CD14-positive monocyte (primary cell): ENCODE measurements around the gene XRCC2. TPM values are rescaled to one million over a fixed set of nuclear protein-coding genes. Genes with fewer than 3 reads are reported as not detected.

Experiments used
- DNase-seq, 3 donors: peaks; one replicate each; pipeline ENCODE4 v3.0.0-alpha.2; 2011 to 2022
- H2AFZ ChIP-seq: 2 replicates; pipeline ENCODE4 v1.6.0; 2012; ENCODE audit warnings: mild to moderate bottlenecking, low read depth, low read length, inconsistent platforms; ENCODE audit not compliant: insufficient read depth, poor library complexity, severe bottlenecking
- H3K27ac ChIP-seq, 2 donors: 1 replicate in 1 of 2; 2 replicates in 1 of 2; pipeline ENCODE4 v1.5.1; 2012 to 2013; ENCODE audit warnings: low read length in 2 of 2, control low read depth in 1 of 2, inconsistent platforms in 1 of 2, low read depth in 1 of 2, mild to moderate bottlenecking in 1 of 2
- H3K27me3 ChIP-seq, 2 donors: one replicate each; pipeline versions ENCODE4 v1.6.0 to v1.6.1; 2011 to 2013; ENCODE audit warnings: low read length in 2 of 2; ENCODE audit not compliant: control insufficient read depth in 2 of 2, insufficient read depth in 2 of 2
- H3K36me3 ChIP-seq, 2 donors: replicated peaks in 1 of 2; 1 replicate in 1 of 2; 2 replicates in 1 of 2; pipeline versions ENCODE4 v1.5.1 to v1.6.1; 2012 to 2013; ENCODE audit warnings: low read length in 2 of 2, control low read depth in 1 of 2, inconsistent platforms in 1 of 2, mild to moderate bottlenecking in 1 of 2; ENCODE audit not compliant: insufficient read depth in 2 of 2, control insufficient read depth in 1 of 2
- H3K4me1 ChIP-seq, 2 donors: 1 replicate in 1 of 2; 2 replicates in 1 of 2; pipeline versions ENCODE4 v1.5.1 to v1.6.1; 2012 to 2013; ENCODE audit warnings: low read length in 2 of 2, control low read depth in 1 of 2, inconsistent platforms in 1 of 2, mild to moderate bottlenecking in 1 of 2, moderate library complexity in 1 of 2; ENCODE audit not compliant: insufficient read depth in 2 of 2, control insufficient read depth in 1 of 2
- H3K4me2 ChIP-seq: replicated peaks from 2 replicates; pipeline ENCODE3; 2012; ENCODE audit warnings: low read length, moderate library complexity, mild to moderate bottlenecking; ENCODE audit not compliant: poor library complexity, severe bottlenecking; ENCODE audit errors: extremely low read depth
- H3K4me3 ChIP-seq, 3 experiments: fragments of 200-600 bp in 1 of 3; sonication (generic) in 1 of 3; replicated peaks in 1 of 3; 1 replicate in 2 of 3; 2 replicates in 1 of 3; pipeline ENCODE4 v1.5.1; 2011 to 2013; ENCODE audit warnings: low read length in 3 of 3, mild to moderate bottlenecking in 3 of 3, control low read depth in 2 of 3, low read depth in 2 of 3, inconsistent platforms in 1 of 3, moderate library complexity in 1 of 3
- H3K79me2 ChIP-seq: 2 replicates; pipeline ENCODE4 v1.6.0; 2012; ENCODE audit warnings: mild to moderate bottlenecking, control low read depth, inconsistent platforms, low read length, moderate library complexity; ENCODE audit not compliant: insufficient read depth
- H3K9ac ChIP-seq: 2 replicates; pipeline ENCODE4 v1.6.0; 2017; ENCODE audit warnings: low read length, mild to moderate bottlenecking; ENCODE audit not compliant: insufficient read depth, poor library complexity, severe bottlenecking
- H3K9me3 ChIP-seq, 2 donors: replicated peaks in 1 of 2; 1 replicate in 1 of 2; 2 replicates in 1 of 2; pipeline versions ENCODE4 v1.5.1 to v1.6.1; 2012 to 2013; ENCODE audit warnings: low read length in 2 of 2, control low read depth in 1 of 2; ENCODE audit not compliant: control insufficient read depth in 1 of 2, insufficient read depth in 1 of 2
- H4K20me1 ChIP-seq: 2 replicates; pipeline ENCODE4 v1.6.0; 2012; ENCODE audit warnings: mild to moderate bottlenecking, low read length, control low read depth, moderate library complexity; ENCODE audit not compliant: insufficient read depth
- H3K27ac Mint-ChIP-seq, 7 donors: one replicate each; pipeline ENCODE4 v1.8.0; 2020; ENCODE audit warnings: mild to moderate bottlenecking in 7 of 7, mixed read lengths in 7 of 7, moderate library complexity in 6 of 7, inconsistent platforms in 2 of 7
- H3K27me3 Mint-ChIP-seq, 3 donors: one replicate each; pipeline ENCODE4 v1.8.0; 2021 to 2022; ENCODE audit warnings: low read depth in 3 of 3, mild to moderate bottlenecking in 3 of 3, mixed read lengths in 3 of 3, moderate library complexity in 3 of 3, inconsistent platforms in 1 of 3
- H3K36me3 Mint-ChIP-seq, 2 donors: one replicate each; pipeline ENCODE4 v1.8.0; 2020; ENCODE audit warnings: mixed read lengths in 2 of 2, inconsistent platforms in 1 of 2, mild to moderate bottlenecking in 1 of 2
- H3K4me1 Mint-ChIP-seq: one replicate; pipeline ENCODE4 v1.8.0; 2020; ENCODE audit warnings: mild to moderate bottlenecking, mixed read lengths
- H3K4me3 Mint-ChIP-seq, 2 donors: one replicate each; pipeline ENCODE4 v1.8.0; 2020; ENCODE audit warnings: mild to moderate bottlenecking in 2 of 2, mixed read lengths in 2 of 2, moderate library complexity in 1 of 2
- H3K9me3 Mint-ChIP-seq, 7 donors: one replicate each; pipeline ENCODE4 v1.8.0; 2020 to 2022; ENCODE audit warnings: mixed read lengths in 7 of 7, mild to moderate bottlenecking in 6 of 7, moderate library complexity in 6 of 7, inconsistent platforms in 2 of 7
- CTCF ChIP-seq: fragments of 200-600 bp; IDR thresholded peaks from one replicate; pipeline ENCODE4 v1.8.0; 2022; ENCODE audit warnings: antibody characterized with exemption, mild to moderate bottlenecking
- WGBS: methylation state at CpG from one replicate; pipeline ENCODE4 v1.1.5; 2013; ENCODE audit warnings: missing lambda C conversion rate; ENCODE audit not compliant: insufficient coverage; 5-methylcytosine and 5-hydroxymethylcytosine counted together
- intact Hi-C, 2 donors: fragments of 100-400 bp; cut with micrococcal nuclease; formaldehyde crosslinking; loops; one replicate each; pipeline versions ENCODE4 v1.15.0 to v1.15.1; 2023
- polyA plus RNA-seq, 3 donors: library from polyadenylated mRNA; depleted of rRNA in 1 of 3; unstranded in 2 of 3; stranded (reverse) in 1 of 3; fragments of 300-500 nt in 2 of 3; fragments of >200 nt in 1 of 3; fragmentation: Illumina TruSeq in 2 of 3; gene quantifications; 1 replicate in 2 of 3; 2 replicates in 1 of 3; pipeline ENCODE4 v1.2.3, GENCODE V29; 2012 to 2021

The XRCC2 gene
- polyA plus RNA-seq, 3 donors: 0.03 to 0.05 TPM; not detected in 1

DNA sequence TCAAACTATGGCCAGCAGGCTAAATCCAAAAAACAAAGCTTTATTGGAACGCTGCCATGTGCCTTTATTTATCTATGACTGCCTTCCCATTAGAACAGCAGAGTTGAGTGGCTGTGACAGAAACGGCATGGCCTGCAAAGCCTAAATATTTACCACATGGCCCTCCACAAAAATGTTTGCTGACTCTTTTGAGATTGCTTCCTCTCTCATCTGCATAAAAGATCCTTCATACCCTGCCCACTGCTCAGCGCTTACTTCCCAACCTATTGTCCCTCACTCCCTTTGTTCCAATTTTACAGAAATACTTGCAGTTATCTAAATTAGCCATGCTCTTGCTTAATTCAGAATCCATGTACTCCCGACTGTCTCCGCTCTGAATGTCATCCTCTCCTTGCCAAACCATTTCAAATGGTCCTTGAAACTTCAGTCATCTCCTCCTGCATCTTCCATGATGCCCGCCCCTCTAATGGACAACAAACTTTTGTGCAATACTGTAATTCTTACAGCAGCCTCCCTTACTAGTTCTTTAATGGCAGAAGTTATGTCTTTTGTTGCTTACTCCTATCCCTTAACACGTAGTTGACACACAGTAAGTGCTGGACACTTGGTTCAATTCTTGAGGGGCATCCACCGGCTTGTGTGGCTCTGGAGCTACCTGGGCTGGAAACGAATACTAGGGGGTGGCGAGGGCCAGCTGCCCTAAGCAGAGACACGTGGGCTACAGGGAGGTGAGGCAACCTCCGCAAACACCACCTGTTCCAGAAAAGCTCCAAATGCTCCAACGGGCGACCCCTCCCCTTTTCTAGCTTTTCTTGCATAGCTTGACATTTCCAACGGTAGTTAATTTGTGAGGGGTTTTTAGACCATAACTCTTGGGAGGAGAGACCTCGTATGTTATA lies 832 bp downstream of the XRCC2 start:
- intact Hi-C loops: loop anchor here (5.0 to 10.0 kb wide), 3 partner anchors 80 to 213 kb away; partner anchors contain the start of gene ACTR3B (in 1 of the 2)
- peak overlapping the region in 1 of 7 donors; percentile 38 for H3K27ac Mint-ChIP-seq
- Histone ChIP-seq H3K79me2 (peaks cover 55% of the 10 kb centered on the region), H3K4me1 (peaks cover 12 to 22% of the 10 kb centered on the region in 2 donors), H3K36me3 (no peaks in the 10 kb centered on the region), H3K27ac (peak overlapping the region in 1 of 2 donors; percentile 83), H3K4me2 (peak overlapping the region; percentile 94), H3K27me3 (no peaks in the 10 kb centered on the region), H4K20me1 (no peaks in the 10 kb centered on the region), H3K9ac (peak overlapping the region; percentile 71), H3K9me3 (no peaks in the 10 kb centered on the region), H2AFZ (peak overlapping the region; percentile 95), H3K4me3 (peak overlapping the region; percentile 73 to 88 (median 82))
- DNase-seq: no peak
- no peaks in the 10 kb centered on the region for H3K9me3 Mint-ChIP-seq
- no peak for TF ChIP-seq CTCF
- H3K4me3 Mint-ChIP-seq: peak overlapping the region; percentile 91 to 97
- H3K27me3 Mint-ChIP-seq: no peaks in the 10 kb centered on the region
- WGBS: 55% methylated on average over 6 of the region's 16 CpGs
- H3K4me1 Mint-ChIP-seq: peaks cover 21% of the 10 kb centered on the region
- H3K36me3 Mint-ChIP-seq: peaks cover 0 to 5% of the 10 kb centered on the region in 2 donors

- intact Hi-C loops: loop anchor here in 1 of 2 donors (10.0 kb wide), 1 partner anchor 81 kb away; the partner anchor contains the start of gene ACTR3B
- no peak overlapping the region for H3K27ac ChIP-seq
- H3K4me3 ChIP-seq: no peak overlapping the region
- H3K27me3 ChIP-seq: no peaks in the 10 kb centered on the region
- Mint-ChIP-seq H3K27me3 (no peaks in the 10 kb centered on the region), H3K36me3 (peaks cover 0 to 5% of the 10 kb centered on the region in 2 donors), H3K4me3 (no peak overlapping the region), H3K4me1 (peaks cover 21% of the 10 kb centered on the region), H3K9me3 (no peaks in the 10 kb centered on the region), H3K27ac (no peak overlapping the region)
- no peak for DNase-seq
- peaks cover 12 to 22% of the 10 kb centered on the region in 2 donors for H3K4me1 ChIP-seq
- H3K79me2 ChIP-seq: peaks cover 60% of the 10 kb centered on the region
- H3K4me2 ChIP-seq: no peak overlapping the region
- H3K36me3 ChIP-seq: no peaks in the 10 kb centered on the region
- no CpG with 5 or more reads among the region's 2 CpGs for WGBS
- H4K20me1 ChIP-seq: no peaks in the 10 kb centered on the region
- TF ChIP-seq CTCF: no peak
- no peak overlapping the region for H3K9ac ChIP-seq
- no peaks in the 10 kb centered on the region for H3K9me3 ChIP-seq
- no peak overlapping the region for H2AFZ ChIP-seq
Observed at GRCh38 chr7:152673897-152674296, 2.0 kb downstream of the XRCC2 start.
